NB4 (cell line): ENCODE measurements around the gene GARNL3.

Experiments
- DNase-seq: peaks from one replicate; pipeline ENCODE4 v3.0.0; 2010; ENCODE audit warnings: low read depth
- H3K4me3 ChIP-seq: one replicate; pipeline ENCODE4 v1.5.1; 2011; ENCODE audit warnings: mild to moderate bottlenecking, low read depth, low read length, moderate library complexity
- CTCF ChIP-seq: IDR thresholded peaks from one replicate; pipeline ENCODE4 v1.5.1; 2012; ENCODE audit warnings: low read depth, low read length
- MAX ChIP-seq: IDR thresholded peaks from 2 replicates; pipeline ENCODE4 v1.6.1; 2011; ENCODE audit warnings: low read depth, low read length
- MYC ChIP-seq: IDR thresholded peaks from 2 replicates; pipeline ENCODE4 v1.6.1; 2011; ENCODE audit warnings: low read depth, low read length
- POLR2A ChIP-seq: IDR thresholded peaks from 2 replicates; pipeline ENCODE4 v1.6.1; 2011; ENCODE audit warnings: mild to moderate bottlenecking; ENCODE audit not compliant: insufficient read length; ENCODE audit errors: extremely low read depth

Gene GARNL3

GRCh38 chr9:127263237-127263636 lies 1.3 kb upstream of the GARNL3 start:
- DNase-seq = no peak
- no peak overlapping the region for H3K4me3 ChIP-seq
- TF ChIP-seq CTCF = no peak
- no peak for TF ChIP-seq POLR2A
- no peak for TF ChIP-seq MAX
- no peak for TF ChIP-seq MYC

- TF ChIP-seq POLR2A (no peak), MYC (no peak), MAX (no peak), CTCF (no peak)
- DNase-seq = no peak
- H3K4me3 ChIP-seq = no peak overlapping the region
Observed at GRCh38 chr9:127263664-127264063, 910 bp upstream of the GARNL3 start.

- H3K4me3 ChIP-seq = no peak overlapping the region
- no peak for TF ChIP-seq MYC
- no peak for TF ChIP-seq POLR2A
- TF ChIP-seq CTCF = no peak
- no peak for TF ChIP-seq MAX
- DNase-seq = no peak
Observed at GRCh38 chr9:127267793-127268525, 3.4 kb downstream of the GARNL3 start.

GRCh38 chr9:127269449-127269848 lies 4.9 kb downstream of the GARNL3 start:
- no peak for DNase-seq
- TF ChIP-seq POLR2A (no peak), MAX (no peak), CTCF (no peak), MYC (no peak)
- H3K4me3 ChIP-seq = no peak overlapping the region

- DNase-seq = no peak
- H3K4me3 ChIP-seq = no peak overlapping the region
- no peak for TF ChIP-seq POLR2A
- no peak for TF ChIP-seq MYC
- no peak for TF ChIP-seq MAX
- no peak for TF ChIP-seq CTCF
Observed at GRCh38 chr9:127273326-127273725, 8.8 kb downstream of the GARNL3 start.

- H3K4me3 ChIP-seq = no peak overlapping the region
- no peak for DNase-seq
- TF ChIP-seq MYC (no peak), MAX (no peak), CTCF (no peak), POLR2A (no peak)
Observed at GRCh38 chr9:127277099-127277498, 12.5 kb downstream of the GARNL3 start.
